ENCODE measurements around the gene PALM.

- TF ChIP-seq, protein P1, sequence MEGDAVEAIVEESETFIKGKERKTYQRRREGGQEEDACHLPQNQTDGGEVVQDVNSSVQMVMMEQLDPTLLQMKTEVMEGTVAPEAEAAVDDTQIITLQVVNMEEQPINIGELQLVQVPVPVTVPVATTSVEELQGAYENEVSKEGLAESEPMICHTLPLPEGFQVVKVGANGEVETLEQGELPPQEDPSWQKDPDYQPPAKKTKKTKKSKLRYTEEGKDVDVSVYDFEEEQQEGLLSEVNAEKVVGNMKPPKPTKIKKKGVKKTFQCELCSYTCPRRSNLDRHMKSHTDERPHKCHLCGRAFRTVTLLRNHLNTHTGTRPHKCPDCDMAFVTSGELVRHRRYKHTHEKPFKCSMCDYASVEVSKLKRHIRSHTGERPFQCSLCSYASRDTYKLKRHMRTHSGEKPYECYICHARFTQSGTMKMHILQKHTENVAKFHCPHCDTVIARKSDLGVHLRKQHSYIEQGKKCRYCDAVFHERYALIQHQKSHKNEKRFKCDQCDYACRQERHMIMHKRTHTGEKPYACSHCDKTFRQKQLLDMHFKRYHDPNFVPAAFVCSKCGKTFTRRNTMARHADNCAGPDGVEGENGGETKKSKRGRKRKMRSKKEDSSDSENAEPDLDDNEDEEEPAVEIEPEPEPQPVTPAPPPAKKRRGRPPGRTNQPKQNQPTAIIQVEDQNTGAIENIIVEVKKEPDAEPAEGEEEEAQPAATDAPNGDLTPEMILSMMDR (IDR thresholded peaks at IDR 0.05): no peak
- TF ChIP-seq EZH2 (IDR thresholded peaks at IDR 0.05): no peak
Measured at GRCh38 chr19:662207-662961, 46.4 kb upstream of the PALM start.
